Globus pallidus (tissue), 1 donor: ENCODE results near the gene METAP1.
"Not testable (repeated sequence)": the region's sequence is repeated elsewhere in the genome, so short reads cannot be mapped to it uniquely, and the experiment has no call there.

Source experiments
- DNase-seq: peaks from one replicate; pipeline ENCODE4 v3.0.0-alpha.2; 2015; ENCODE audit warnings: low spot score

METAP1 gene

GRCh38 chr4:98997166-98997565, 1.6 kb downstream of the METAP1 start:
- DNase-seq = no peak

GRCh38 chr4:98998551-98998950, 3.0 kb downstream of the METAP1 start:
- no peak for DNase-seq

GRCh38 chr4:99002279-99002678, 6.8 kb downstream of the METAP1 start:
- DNase-seq = no peak

- DNase-seq = no peak
Measured at GRCh38 chr4:99008051-99008450, 12.5 kb downstream of the METAP1 start.

- DNase-seq = no peak
Measured at GRCh38 chr4:99011910-99012309, 16.4 kb downstream of the METAP1 start.

GRCh38 chr4:99013402-99013843, 17.9 kb downstream of the METAP1 start:
- DNase-seq = no peak

- DNase-seq = no peak
Measured at GRCh38 chr4:99013884-99014523, 18.5 kb downstream of the METAP1 start.

- DNase-seq = no peak
Measured at GRCh38 chr4:99021386-99021785, 25.9 kb downstream of the METAP1 start.

GRCh38 chr4:99022566-99022965, 27.0 kb downstream of the METAP1 start:
- DNase-seq = no peak

GRCh38 chr4:99023800-99024251, 28.3 kb downstream of the METAP1 start:
- DNase-seq = not testable (repeated sequence)

GRCh38 chr4:99024481-99025275, 29.2 kb downstream of the METAP1 start:
- no peak for DNase-seq

GRCh38 chr4:99025506-99025905, 30.0 kb downstream of the METAP1 start:
- DNase-seq = no peak

GRCh38 chr4:99027304-99027703, 31.8 kb downstream of the METAP1 start:
- DNase-seq = no peak

- no peak for DNase-seq
Measured at GRCh38 chr4:99028187-99028586, 32.7 kb downstream of the METAP1 start.

- no peak for DNase-seq
Measured at GRCh38 chr4:99029018-99029735, 33.7 kb downstream of the METAP1 start.

- DNase-seq = no peak
Measured at GRCh38 chr4:99029852-99030251, 34.3 kb downstream of the METAP1 start.

GRCh38 chr4:99033956-99034355, 38.4 kb downstream of the METAP1 start:
- no peak for DNase-seq

GRCh38 chr4:99038213-99038612, 42.7 kb downstream of the METAP1 start:
- DNase-seq = no peak

- DNase-seq = no peak
Measured at GRCh38 chr4:99043346-99043745, 47.8 kb downstream of the METAP1 start.

GRCh38 chr4:99047710-99048109, 52.2 kb downstream of the METAP1 start:
- DNase-seq = no peak

GRCh38 chr4:99052902-99053301, 57.4 kb downstream of the METAP1 start:
- DNase-seq = no peak

GRCh38 chr4:99054428-99054994, 59.0 kb downstream of the METAP1 start:
- no peak for DNase-seq
